ENCODE measurements around the gene TFPI. TPM values are rescaled to one million over a fixed set of nuclear protein-coding genes. Genes with fewer than 3 reads are reported as not detected.
A peak's percentile ranks its signal among the peaks of the same experiment; 100 is the strongest.
"Not testable (repeated sequence)": the region's sequence is repeated elsewhere in the genome, so short reads cannot be mapped to it uniquely, and the experiment has no call there.

TFPI gene
- 10 to 100 TPM; 41.9 to 53.9 (median 47.7) TPM for polyA plus RNA-seq (ENCODE audit: insufficient read length in 4 of 4)

DNA sequence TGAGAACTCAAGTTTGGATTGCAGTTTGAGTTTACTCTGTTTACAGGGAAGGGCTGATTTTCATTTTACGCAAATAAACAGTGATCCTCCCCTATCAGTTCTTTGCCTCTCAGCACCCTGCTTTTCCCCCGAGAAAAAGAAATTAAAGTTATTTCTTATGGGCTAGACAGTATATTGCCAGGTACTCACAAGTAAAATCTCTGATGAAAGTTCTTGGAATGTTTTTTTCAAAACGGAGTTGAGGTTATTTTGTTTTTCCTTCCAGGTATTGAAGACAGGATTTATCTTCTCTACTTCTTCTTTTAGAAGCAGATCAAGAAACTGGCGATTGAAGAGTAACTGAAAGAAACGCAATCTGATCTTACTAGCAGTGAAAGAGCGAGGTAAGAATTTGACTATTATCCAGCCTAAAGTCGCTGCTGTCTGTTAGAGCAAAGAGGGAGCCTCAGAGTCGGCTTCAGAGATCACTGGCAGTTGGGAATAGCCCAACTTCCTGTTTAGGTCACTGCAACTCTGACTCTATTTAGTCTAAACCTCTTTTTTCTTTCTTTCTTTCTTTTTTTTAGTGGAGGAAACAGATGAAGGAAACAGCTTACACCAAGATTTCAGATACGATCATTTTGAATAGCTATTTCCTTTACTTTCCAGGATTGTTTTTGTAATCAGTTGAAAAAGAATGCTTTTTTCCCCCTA lies at the start of gene TFPI:
Gene TFPI, minus strand, starts transcription at position 425 of the 693 bp plus-strand sequence. CDS start 50,667 bp downstream, outside the sequence.
- DNase-seq (ENCODE audit: low read depth in 4 of 4, low spot score in 3 of 4) = no peak

DNA sequence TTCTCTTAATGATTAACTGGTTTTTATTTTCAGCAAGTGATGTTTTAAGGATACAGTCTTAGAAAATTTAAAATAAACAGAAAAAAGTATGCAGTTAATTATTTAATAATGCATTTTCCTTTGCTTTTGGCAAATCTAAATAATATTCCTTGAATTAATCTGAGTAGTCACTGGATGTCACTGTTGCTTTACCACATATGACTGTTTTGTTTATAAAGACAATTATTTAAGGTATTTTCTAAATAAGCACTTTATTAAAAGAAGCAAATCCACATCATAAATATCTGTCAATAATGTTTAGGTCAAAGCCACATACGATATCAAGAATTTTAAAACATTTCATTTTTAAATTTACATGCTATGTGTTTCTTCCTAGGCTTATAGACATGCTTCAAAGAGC lies 40.6 kb upstream of the TFPI start:
- DNase-seq (ENCODE audit: low read depth in 4 of 4, low spot score in 3 of 4) = no peak

DNA sequence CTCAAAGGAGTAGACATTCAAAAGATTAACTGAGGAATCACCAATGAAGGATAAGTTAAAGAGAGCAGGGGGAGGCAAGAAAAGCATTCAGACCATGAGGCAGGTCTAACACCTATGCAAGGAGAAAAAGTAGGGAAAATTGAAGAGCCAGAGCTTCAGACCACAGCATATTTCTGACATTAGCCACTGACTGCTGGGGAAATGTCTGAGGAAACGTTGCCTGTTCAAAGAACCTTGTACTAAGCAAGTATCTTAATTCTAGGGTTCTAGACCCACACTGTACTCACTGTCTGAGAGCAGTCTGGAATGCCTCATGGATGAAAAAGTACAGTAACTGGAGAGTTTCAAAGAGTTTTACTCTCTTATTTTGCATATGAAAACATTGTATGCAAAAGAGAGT lies 39.5 kb upstream of the TFPI start:
- DNase-seq (ENCODE audit: low read depth in 4 of 4, low spot score in 3 of 4) = no peak

DNA sequence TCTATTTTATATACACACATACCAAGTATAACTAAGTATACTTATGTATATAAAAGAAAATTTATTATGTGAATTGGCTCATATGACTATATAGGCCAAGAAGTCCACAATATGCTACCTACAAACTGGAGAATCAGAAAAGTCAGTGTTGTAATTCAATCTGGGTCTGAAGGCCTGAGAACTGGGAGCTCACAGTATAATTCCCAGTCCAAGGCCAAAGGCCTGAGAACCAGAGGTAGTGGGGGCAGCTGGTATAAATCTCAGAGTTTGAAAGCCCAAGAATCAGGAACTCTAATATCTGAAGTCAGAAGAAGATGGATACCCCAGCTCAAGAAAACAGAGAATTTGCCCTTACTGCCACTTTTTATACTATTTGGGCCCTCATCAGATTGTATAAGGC lies 38.9 kb upstream of the TFPI start:
- DNase-seq (ENCODE audit: low read depth in 4 of 4, low spot score in 3 of 4) = no peak

DNA sequence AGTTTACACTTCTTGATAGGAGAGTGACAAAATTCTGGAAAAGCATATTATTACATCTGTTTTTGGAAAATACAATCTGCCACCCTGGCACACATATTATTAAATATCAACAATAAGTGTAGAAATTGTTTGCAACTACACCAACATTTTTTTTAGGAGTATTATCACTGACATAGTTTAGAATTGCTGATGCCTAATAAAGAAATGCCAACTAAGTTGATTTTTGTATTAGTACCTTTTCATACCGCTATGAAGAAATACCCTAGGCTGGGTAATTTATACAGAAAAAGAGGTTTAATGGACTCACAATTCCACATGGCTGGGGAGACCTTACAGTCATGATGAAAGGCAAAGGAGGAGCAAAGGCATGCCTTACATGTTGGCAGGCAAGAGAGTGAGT lies 35.9 kb upstream of the TFPI start:
- no peak for DNase-seq (ENCODE audit: low read depth in 4 of 4, low spot score in 3 of 4)

DNA sequence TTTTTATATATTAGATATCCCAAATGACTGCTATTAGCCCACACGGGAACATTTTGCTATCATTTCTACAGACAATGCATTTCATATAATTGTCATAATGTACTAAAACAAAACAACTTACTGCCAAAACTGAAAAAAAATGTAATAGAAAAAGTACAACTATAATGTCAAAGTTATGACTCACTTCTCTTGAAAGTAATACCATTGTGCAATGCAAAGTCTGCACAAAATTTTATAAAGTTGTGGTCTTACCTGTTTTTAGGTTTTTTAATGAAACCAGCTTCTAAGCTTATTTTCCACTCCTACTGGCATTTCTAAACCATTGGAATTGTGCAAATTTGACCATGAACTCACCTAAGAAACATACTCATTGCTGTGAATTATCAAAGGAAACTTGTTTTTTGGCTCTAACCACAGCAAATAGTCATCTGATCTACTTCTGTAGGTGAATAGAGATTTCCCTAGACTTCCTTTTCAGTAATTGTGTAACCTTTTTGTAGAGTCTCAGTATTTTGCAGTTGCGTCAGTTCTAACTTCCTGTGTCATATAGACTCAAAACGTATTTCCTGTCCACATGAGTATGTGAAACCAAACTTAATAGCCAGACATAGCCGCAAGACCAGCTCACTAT lies 31.9 kb upstream of the TFPI start:
- DNase-seq (ENCODE audit: low read depth in 4 of 4, low spot score in 3 of 4) = no peak

DNA sequence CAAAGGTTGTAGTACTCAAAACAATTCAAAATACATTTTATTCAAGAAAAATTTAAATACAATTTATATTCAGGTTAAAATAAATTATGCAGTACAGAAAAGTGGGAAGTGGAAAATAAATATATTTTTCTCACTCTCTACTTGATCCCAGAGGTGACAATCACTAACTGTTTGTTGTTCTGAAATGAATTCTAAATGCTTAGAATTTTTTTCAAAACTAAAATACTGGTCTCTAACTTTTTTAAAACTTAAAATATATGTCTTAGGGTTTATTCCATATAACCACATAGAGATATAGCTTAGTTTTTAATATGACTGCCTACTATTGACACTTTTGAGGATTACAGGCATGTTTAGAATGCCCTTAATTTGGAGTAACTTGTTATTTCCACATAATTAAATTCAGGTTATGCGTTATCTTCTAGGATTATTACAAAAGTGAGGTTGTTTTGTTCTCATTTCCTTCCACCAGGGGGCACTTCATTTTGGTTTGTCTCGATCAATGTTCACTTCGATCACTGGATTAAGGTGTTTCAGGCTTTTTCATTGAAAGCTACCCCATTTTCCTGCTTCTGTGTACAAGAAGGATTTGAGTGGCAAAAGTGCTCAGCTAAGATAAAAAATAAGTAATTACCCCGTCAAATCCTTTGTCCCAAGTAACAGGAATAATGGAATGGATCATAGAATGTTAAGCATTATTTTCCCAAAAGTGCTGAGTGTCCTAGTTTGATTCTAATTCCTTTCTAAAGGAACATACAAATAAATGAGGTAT lies 27.1 kb upstream of the TFPI start:
- DNase-seq (ENCODE audit: low read depth in 4 of 4, low spot score in 3 of 4) = no peak

DNA sequence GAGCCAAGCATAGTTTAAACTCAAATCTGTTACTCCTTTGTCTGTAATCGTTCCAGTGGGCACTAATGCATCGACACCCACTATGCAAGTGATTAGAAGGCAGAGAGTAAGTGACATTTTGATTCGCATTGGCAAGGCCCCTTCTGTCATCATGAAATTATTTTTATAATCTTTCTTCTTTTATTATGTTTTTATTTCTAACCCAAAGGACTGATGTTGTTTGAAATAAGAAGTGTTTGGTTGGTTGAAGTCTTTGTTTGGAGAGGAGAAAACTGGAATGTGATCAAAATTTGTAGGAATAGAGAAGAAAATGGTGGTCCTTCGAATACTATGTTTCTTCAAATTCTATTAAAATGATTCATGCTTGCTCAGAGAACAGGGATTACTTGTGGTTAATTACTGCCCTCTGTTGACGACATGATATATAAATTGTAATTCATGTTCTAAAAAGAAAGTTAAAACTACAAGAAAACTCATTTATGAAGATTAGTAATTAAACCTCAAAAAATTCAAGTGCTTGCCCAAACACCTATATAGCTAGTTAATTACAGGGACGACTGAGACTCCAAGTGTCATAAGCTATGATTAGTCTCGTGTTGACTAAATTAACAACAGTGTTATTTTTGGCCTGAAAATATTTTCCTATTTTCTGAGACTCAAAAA lies 26.4 kb upstream of the TFPI start:
- DNase-seq (ENCODE audit: low read depth in 4 of 4, low spot score in 3 of 4) = peak in 2 of 4 donors; percentile 45 to 46

DNA sequence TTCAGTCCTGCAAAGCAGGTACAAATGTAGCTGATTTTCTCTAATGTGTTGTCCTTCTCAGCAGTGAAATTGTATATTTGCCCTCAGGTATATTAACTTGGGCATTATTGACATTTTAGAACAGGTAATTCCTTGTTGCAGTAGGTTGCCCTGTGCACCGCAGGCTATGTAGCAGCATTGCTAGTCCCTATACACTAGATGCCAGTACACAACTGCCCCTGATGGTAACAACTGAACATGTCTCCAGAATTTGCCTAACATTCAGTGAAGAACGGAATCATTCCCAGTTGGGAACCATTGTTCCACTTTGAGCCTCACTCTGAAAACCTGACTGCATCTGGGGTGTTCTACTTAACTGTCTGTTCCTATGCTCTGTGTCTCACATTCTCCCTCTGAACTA lies 23.1 kb upstream of the TFPI start:
- DNase-seq (ENCODE audit: low read depth in 4 of 4, low spot score in 3 of 4) = no peak

DNA sequence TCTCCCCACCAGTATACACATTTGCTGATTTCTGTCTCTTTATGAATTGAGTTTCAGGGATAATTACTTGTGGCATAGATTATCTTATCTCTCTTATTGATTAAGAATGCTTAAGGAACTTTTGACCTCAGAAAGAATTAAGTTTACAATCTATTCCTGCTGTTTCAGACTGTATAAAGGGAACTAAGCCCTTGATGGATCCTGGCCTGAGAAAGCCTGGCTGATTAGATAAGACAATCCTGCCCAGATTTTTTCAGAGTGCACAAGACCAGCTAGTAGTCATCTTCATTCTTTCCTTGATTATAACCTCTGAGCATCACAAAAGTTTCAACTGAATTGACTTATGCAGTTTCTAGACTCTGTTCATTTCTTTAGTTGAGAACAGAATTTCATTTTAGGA lies 22.7 kb upstream of the TFPI start:
- DNase-seq (ENCODE audit: low read depth in 4 of 4, low spot score in 3 of 4) = no peak

DNA sequence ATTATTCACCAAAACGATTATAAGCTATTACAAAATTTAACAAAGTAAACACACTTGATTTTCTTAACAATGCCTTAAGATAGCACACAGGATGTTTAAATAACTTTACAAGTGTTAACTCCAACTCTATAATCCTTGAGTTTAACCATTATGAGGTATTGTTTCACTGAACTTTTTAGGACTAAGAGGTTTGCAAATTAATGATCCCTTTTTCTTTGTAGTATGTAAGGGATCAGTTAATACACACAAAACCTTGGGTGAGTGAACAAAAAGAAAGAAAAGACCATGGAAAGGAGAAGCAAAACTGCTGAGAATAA lies 21.5 kb upstream of the TFPI start:
- DNase-seq (ENCODE audit: low read depth in 4 of 4, low spot score in 3 of 4) = no peak

DNA sequence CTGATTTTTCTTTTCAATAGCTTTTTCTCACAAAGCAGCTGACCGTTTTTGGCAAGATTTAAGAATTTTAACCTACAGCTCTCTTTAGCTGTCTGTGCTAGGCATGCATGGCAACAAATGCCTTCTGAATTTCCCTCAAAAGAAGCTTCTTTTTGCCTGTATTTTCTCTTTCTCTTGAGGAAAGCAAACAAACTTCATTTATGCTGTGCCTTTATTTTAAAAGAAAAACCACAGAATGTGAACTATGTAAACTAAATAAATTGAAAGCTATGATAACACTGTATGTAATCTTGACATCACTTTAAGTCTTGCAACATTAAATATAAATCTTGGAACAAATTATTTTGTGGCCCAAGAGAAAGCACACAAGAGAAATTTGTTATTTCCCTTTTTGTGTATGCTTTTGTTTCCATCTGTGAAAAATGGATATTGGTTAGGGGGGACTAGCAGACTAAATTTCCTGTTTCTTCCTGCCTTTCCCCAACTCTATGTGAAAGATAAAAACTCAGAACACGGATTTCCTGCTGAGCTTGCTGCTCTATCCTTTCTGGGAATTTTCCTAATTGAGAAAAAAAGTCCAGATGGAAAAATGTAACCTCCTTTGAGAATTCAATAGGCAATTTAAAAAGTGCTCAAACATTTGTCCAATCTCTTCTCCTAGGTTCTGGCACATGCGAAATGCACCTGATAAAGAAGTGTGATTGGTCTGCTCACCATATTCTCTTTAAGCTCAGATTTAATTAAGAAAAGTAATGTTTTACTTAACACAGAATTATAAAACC lies 20.9 kb upstream of the TFPI start:
- no peak for DNase-seq (ENCODE audit: low read depth in 4 of 4, low spot score in 3 of 4)

DNA sequence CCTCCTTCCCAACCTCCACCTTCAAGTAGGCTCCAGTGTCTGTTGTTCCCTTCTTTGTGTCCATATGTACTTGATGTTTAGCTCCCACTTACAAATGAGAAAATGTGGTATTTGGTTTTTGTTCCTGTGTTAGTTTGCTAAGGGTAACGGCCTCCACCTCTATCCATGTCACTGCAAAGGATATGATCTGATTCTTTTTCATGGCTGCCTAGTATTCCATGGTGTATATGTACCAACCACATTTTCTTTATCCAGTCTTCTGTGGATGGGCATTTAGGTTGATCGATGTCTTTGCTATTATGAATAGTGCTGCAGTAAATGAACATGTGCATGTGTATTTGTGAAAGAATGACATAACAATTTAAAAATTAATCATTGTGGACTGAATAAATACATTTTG lies 19.5 kb upstream of the TFPI start:
- DNase-seq (ENCODE audit: low read depth in 4 of 4, low spot score in 3 of 4) = no peak

DNA sequence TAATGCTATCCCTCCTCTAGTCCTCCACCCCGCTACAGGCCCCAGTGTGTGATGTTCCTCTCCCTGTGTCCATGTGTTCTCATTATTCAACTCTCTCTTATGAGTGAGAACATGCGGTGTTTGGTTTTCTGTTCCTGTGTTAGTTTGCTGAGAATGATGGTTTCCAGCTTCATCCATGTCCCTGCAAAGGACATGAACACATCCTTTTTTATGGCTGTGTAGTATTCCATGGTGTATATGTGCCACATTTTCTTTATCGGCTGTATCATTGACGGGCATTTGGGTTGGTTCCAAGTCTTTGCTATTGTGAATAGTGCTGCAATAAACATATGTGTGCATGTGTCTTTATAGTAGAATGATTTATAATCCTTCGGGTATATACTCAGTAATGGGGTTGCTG lies 17.8 kb upstream of the TFPI start:
- DNase-seq (ENCODE audit: low read depth in 4 of 4, low spot score in 3 of 4) = not testable (repeated sequence)

DNA sequence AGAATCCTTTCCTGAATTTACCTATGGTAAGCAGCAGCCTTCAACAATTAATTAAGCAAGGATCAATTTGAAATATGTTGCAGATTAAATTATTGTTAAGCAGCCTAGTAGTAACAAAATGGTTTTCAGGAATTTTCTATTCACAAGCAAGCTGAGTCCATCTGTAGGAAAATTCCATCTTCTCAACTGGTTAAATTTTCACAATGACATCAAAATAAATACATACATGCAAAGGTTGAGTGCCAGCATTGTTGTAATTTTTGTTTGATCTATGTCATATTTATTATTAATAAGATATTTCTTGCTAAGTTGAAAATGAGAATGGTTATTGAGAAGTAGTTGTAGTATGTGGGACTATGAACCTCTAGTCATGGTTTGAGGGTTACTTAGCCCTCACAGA lies 15.3 kb upstream of the TFPI start:
- no peak for DNase-seq (ENCODE audit: low read depth in 4 of 4, low spot score in 3 of 4)

DNA sequence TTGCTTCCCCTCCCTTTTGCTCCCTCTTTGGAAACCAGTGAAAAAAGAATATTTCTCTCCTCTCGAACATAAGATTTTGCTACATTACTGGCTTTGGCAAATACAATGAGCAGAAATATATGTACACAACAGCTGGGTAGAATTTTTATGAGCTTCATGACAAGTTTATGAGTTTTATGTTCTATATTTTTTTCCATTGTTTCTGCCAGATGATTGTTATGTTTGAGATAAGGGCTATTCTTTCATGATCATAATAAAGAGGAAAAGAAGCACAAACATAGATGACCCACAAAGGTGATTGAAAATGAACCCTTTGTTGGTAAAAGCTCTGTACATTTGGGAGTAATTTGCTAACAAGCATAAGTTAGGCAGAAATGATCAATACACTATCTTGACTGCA lies 14.8 kb upstream of the TFPI start:
- DNase-seq (ENCODE audit: low read depth in 4 of 4, low spot score in 3 of 4) = no peak

DNA sequence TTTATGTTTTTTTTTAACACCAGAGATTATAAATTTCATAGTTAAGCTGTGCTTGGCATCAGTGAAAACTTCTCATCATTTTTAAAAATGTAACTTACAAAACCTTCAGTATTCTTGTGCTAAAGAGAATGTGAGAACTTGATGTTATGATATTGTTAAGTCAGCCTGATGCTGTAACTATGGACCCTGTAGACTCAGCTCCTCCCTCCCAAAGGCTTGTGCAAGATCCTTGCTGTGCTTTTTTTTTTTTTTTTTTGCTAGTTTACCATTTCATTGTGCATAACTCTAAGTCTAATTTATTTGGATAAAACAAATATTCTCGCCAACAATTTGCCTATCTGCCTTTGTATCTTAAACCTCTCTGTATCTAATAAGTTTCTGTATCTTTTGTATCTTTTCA lies 12.9 kb upstream of the TFPI start:
- no peak for DNase-seq (ENCODE audit: low read depth in 4 of 4, low spot score in 3 of 4)

DNA sequence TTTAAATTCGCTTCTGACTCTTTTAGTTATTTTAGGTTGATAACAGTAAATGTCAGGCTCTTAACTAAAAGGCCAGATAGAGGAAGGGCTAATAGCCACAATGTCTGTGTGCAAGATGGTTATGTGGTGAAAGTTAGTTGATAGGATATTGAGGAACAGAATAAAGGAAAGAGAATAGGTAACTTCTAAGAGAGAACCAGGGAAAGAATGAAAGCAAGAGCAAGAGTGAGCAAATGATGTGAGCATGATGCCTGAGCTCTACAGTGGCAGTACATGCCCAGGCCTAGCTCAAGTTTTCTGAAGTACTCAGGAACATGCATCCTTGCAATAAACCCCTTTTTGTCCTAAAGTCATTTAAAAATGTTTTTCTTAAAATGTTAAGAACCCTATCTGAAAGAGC lies 12.5 kb upstream of the TFPI start:
- no peak for DNase-seq (ENCODE audit: low read depth in 4 of 4, low spot score in 3 of 4)

DNA sequence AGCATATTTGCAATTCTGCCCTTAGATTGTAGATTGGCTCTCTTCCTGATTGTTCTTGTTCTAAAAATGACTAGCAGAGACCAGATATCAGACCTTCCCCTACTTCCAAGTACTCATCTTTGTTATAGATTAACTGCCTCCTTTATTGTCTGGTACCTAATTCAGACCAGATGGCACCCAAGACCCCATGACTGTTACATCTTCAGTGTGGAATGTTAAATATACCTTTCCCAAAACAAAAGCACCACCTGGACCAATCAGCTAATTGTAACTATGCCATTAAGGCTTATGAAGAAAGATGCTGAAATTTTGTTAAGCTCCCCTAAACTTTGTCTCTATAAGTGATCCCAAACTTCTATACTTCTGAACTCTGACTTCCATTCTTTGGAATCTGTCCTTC lies 12.0 kb upstream of the TFPI start:
- DNase-seq (ENCODE audit: low read depth in 4 of 4, low spot score in 3 of 4) = no peak

DNA sequence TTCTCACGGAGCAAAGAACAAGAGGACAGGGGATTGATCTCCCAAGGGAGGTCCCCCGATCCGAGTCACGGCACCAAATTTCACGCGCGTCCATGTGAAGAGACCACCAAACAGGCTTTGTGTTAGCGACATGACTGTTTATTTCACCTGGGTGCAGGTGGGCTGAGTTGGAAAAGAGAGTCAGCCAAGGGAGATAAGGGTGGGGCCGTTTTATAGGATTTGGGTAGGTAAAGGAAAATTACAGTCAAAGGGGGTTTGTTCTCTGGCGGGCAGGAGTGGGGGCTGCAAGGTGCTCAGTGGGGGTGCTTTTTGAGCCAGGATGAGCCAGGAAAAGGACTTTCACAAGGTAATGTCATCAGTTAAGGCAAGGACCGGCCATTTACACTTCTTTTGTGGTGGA lies 11.4 kb upstream of the TFPI start:
- not testable (repeated sequence) for DNase-seq (ENCODE audit: low read depth in 4 of 4, low spot score in 3 of 4)

DNA sequence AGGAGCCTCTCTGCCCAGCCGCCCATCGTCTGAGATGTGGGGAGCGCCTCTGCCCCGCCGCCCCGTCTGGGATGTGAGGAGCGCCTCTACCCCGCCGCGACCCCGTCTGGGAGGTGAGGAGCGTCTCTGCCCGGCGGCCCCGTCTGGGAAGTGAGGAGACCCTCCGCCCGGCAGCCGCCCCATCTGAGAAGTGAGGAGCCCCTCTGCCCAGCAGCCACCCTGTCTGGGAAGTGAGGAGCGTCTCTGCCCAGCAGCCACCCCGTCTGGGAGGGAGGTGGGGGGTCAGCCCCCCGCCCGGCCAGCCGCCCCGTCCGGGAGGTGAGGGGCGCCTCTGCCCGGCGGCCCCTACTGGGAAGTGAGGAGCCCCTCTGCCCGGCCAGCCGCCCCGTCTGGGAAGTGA lies 2.3 kb upstream of the TFPI start:
- DNase-seq (ENCODE audit: low read depth in 4 of 4, low spot score in 3 of 4) = not testable (repeated sequence)
